HEK293T (cell line): ENCODE results near the gene TNRC6C.
A peak's percentile ranks its signal among the peaks of the same experiment; 100 is the strongest.

Source experiments
- CTCF ChIA-PET: fragments of 350-600 bp; formaldehyde crosslinking; extraction: SDS; loops from one replicate; lab custom pipeline; 2021; ENCODE audit warnings: antibody characterized with exemption, inconsistent platforms; lab: Yijun Ruan, JAX
- POLR2A ChIA-PET: fragments of 350-600 bp; formaldehyde crosslinking; extraction: SDS; loops from one replicate; lab custom pipeline; 2020; ENCODE audit warnings: antibody characterized with exemption, inconsistent platforms; lab: Yijun Ruan, JAX
- DNase-seq: peaks from one replicate; pipeline ENCODE4 v3.0.0; 2012; ENCODE audit warnings: mixed read lengths; ENCODE audit errors: extremely low spot score
- ARNT ChIP-seq: fragments of 450-650 bp; IDR thresholded peaks from 2 replicates; pipeline ENCODE4 v1.6.1; 2017; ENCODE audit warnings: mild to moderate bottlenecking
- BHLHE40 ChIP-seq: fragments of 450-650 bp; IDR thresholded peaks from 2 replicates; pipeline ENCODE4 v1.6.1; 2016; ENCODE audit warnings: mild to moderate bottlenecking, moderate library complexity, borderline replicate concordance
- CTBP1 ChIP-seq: fragments of 450-650 bp; IDR thresholded peaks from 2 replicates; pipeline ENCODE4 v1.6.1; 2016; ENCODE audit warnings: borderline replicate concordance
- ELF4 ChIP-seq: fragments of 450-650 bp; IDR thresholded peaks from 2 replicates; pipeline ENCODE4 v1.6.1; 2017; ENCODE audit warnings: antibody characterized with exemption
- FOXA1 ChIP-seq: fragments of 450-650 bp; IDR thresholded peaks from 2 replicates; pipeline ENCODE4 v1.6.1; 2016; ENCODE audit warnings: mild to moderate bottlenecking
- FOXK2 ChIP-seq: fragments of 450-650 bp; IDR thresholded peaks from 2 replicates; pipeline ENCODE4 v1.6.1; 2016; ENCODE audit warnings: mild to moderate bottlenecking
- FOXM1 ChIP-seq: fragments of 450-650 bp; IDR thresholded peaks from 2 replicates; pipeline ENCODE4 v1.6.1; 2017; ENCODE audit warnings: mild to moderate bottlenecking, borderline replicate concordance
- HDGF ChIP-seq: fragments of 450-650 bp; IDR thresholded peaks from 2 replicates; pipeline ENCODE4 v1.6.1; 2017; ENCODE audit warnings: antibody characterized with exemption, borderline replicate concordance
- L3MBTL2 ChIP-seq: fragments of 450-650 bp; conservative IDR thresholded peaks from 2 replicates; pipeline ENCODE4 v1.6.1; 2016; ENCODE audit warnings: mild to moderate bottlenecking
- LEF1 ChIP-seq: fragments of 450-650 bp; IDR thresholded peaks from 2 replicates; pipeline ENCODE4 v1.6.1; 2017; ENCODE audit warnings: mild to moderate bottlenecking, borderline replicate concordance
- NFRKB ChIP-seq: fragments of 450-650 bp; IDR thresholded peaks from 2 replicates; pipeline ENCODE4 v1.6.1; 2016; ENCODE audit warnings: mild to moderate bottlenecking, moderate library complexity
- PKNOX1 ChIP-seq: fragments of 450-650 bp; IDR thresholded peaks from 2 replicates; pipeline ENCODE4 v1.6.1; 2016
- SP1 ChIP-seq: fragments of 450-650 bp; IDR thresholded peaks from 2 replicates; pipeline ENCODE4 v1.6.1; 2017
- SUZ12 ChIP-seq: fragments of 450-650 bp; IDR thresholded peaks from 2 replicates; pipeline ENCODE4 v1.6.1; 2016; ENCODE audit warnings: mild to moderate bottlenecking
- TARDBP ChIP-seq: fragments of 450-650 bp; IDR thresholded peaks from 2 replicates; pipeline ENCODE4 v1.6.1; 2016
- ZNF384 ChIP-seq: fragments of 450-650 bp; IDR thresholded peaks from 2 replicates; pipeline ENCODE4 v1.6.1; 2016

The TNRC6C gene

DNA sequence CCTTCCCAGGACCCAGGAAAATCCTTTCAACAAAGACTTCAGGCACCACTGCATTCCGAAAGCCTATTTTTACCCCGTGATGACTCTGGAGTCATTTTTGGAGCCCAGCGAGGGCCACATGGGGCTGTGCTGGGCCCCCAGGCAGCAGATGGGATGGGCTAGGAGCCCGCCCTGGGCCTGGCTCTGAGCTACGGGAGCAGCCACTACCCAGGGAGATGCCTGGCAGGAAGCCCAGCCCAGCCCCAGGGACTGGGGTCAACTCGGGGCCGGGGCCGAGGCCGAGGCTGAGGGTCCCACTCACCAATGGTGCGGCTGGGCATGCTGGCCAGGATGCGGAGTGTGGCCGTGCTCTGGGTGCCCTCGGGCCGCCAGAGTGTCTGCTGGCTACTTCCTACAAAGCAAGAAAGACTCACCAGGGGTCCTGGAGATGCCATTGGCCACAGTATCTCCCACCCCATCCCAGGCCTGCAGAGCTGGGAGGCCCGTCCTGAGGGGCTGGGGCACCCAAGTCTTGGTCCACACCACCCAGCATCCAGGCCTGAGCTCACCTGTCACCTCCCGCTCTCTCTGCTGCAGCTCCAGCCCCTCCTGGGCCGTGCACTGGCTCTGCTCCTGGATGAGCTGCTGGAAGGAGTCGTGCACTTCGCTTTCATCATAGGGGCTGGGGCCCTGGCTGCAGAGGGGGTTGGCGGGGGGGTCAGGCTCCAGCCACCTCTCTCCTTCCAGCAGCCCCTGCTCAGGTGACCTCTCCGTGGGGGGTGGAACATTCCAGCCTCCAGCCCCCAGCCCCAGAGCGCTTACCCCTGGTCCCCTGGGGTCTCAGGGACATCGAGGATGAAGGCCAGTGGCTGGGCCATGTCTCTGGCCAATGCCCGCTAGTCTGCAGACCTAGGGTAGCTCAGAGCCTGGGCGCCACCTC, 167.7 kb downstream of the TNRC6C start:
- no peak for DNase-seq
- ChIA-PET CTCF (no interaction called here), POLR2A (interaction anchor here (3.3 kb wide), 1 partner anchor 60 kb away, joined by 18 read pairs; the partner anchor contains the start of genes AFMID and TK1)
- TF ChIP-seq FOXA1: no peak
- no peak for TF ChIP-seq ZNF384
- no peak for TF ChIP-seq SUZ12

GRCh38 chr17:78126895-78127238, 168.4 kb downstream of the TNRC6C start:
- TF ChIP-seq PKNOX1 (no peak), ZNF384 (no peak), HDGF (no peak), SUZ12 (no peak)
- POLR2A ChIA-PET: interaction anchor here (3.3 kb wide), 1 partner anchor 60 kb away, joined by 18 read pairs; the partner anchor contains the start of genes AFMID and TK1
- no peak for DNase-seq
- CTCF ChIA-PET: no interaction called here

DNA sequence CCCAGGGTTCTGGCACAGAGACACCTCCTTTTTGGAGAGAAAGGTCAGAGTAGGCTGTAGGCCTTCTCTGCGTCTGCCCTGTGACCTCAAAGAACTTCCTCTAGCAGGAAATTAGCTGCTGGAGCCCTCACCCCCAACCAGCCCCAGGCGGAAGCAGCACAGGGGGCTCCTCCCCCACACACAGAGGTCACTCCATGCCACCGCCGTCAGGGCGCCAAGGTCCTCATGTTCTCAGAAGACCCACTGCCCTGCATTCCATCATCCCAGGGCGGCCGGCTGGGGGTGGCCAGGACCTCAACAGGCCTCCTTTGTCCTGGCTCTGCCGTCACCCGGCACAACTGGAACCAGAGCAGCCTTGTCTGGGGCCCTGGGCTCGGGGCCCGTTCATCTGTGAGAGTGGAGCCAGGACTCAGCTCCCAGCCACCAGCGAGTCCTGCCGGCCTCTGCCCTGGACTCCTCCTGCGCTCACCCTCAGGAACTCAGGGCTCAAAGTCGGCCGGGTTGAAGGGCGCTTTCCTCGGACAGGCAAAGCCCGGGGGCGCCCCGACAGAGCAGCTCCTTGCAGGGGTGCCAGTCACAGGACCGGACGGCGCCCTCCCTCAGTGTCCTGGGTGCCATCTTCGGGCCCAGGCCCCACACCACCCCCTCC, 168.9 kb downstream of the TNRC6C start:
- ChIA-PET POLR2A (interaction anchor here (1.7 to 3.3 kb wide), 2 partner anchors 15 to 59 kb away, joined by 5 to 18 read pairs; partner anchors contain the start of genes AFMID and TK1), CTCF (interaction anchor here (0.6 to 1.8 kb wide), 4 partner anchors 9 to 123 kb away, joined by 3 to 5 read pairs (median 4); partner anchors contain the start of genes AFMID and TK1)
- DNase-seq: no peak
- TF ChIP-seq HDGF (no peak), CTBP1 (no peak), L3MBTL2 (no peak), ARNT (no peak), SP1 (no peak), NFRKB (no peak)

DNA sequence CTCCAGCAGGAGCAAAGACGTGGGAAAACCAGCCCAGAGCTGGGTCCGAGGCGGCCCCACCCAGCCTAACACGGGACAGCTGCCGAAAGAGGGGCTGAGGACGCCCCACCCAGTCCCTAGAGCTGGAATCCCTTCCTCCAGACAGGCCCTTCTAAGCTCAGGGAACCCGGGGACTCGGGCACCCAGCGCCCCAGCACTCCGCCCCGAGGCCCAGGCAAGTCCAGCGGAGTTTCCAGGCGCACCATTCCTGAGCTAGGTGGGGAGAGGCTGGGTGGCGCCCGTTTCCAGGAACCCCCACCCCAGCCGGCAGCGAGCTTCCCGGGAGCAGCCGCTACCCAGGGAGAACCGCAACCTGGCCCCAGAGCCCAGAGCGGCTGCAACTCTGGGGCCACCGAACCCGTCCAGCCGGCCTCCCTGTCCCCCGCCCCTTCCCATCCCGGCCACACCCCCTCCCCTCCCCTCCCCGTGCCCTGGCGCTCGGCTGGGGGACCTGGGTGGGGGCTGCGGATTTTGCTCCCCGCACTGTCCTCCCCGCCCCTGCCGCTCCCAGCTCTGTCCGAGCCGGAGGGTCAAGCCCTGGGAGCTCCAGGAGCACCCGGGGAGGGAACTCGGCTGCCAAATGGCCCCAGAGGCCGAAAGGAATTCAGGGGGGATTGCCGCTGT, 169.5 kb downstream of the TNRC6C start:
- peak; percentile 31 for DNase-seq

DNA sequence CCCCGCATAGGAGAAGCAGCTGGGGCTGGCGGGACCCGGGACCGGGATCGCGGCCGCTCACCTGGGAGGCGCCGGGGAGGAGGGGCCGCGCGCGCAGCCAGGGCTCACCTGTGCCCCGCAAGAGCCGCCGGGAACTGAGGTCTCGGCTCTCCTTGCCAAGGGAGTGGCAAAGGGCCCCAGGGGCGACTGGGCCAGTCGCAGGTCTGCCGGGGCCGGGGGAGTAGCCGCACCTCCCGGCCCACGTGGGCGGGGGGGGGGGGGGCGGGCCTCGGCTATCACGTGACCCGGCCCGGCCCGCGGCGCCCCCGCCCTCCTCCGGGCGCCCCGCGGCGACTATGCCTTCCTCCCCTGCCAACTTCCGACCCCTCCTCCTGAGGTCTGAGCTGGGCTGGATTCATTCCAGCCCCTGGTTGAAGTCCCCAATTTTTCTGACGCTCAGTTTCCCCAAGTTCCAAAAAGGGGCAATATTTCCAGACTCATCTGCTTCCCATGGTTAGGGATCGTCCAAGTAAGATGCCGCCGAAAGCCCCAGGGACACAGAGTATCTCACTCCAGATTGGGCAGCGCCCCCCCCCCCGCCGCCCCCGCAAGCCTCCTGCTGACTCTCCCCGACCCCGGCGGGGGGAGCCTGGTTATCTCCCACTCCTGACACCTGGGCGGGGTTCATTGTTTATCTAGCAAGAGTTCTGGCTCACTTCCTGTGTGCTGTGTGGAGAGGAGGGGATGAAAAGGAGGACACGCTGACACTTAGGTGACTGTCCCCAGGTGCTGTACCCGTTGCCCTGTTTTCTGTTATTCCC, 170.2 kb downstream of the TNRC6C start, which contains the start of gene TMC6:
Gene TMC6, minus strand, starts transcription at position 205 of the 800 bp plus-strand sequence. CDS start 1,923 bp downstream, outside the sequence.
- POLR2A ChIA-PET: interaction anchor here (0.6 to 3.3 kb wide), 4 partner anchors 10 to 58 kb away, joined by 3 to 18 read pairs (median 4); partner anchors contain the start of genes AFMID and TK1
- peak; percentile 85 for DNase-seq
- CTCF ChIA-PET: interaction anchor here (0.7 to 1.9 kb wide), 5 partner anchors 8 to 77 kb away, joined by 3 to 6 read pairs (median 4); partner anchors contain the start of genes AFMID and TK1
- TF ChIP-seq LEF1: no peak
- no peak for TF ChIP-seq BHLHE40
- TF ChIP-seq FOXK2: no peak
- no peak for TF ChIP-seq FOXA1
- TF ChIP-seq SUZ12: no peak
- no peak for TF ChIP-seq HDGF
- TF ChIP-seq SP1: no peak
- no peak for TF ChIP-seq FOXM1
- no peak for TF ChIP-seq CTBP1
- TF ChIP-seq L3MBTL2: no peak
- TF ChIP-seq TARDBP: no peak
- no peak for TF ChIP-seq NFRKB
- no peak for TF ChIP-seq ARNT
- no peak for TF ChIP-seq ZNF384
- no peak for TF ChIP-seq PKNOX1
- TF ChIP-seq ELF4: no peak

More for the DNA sequence above, 169.5 kb downstream of the TNRC6C start:
- CTCF ChIA-PET: interaction anchor here (0.6 to 1.9 kb wide), 6 partner anchors 9 to 123 kb away, joined by 3 to 6 read pairs (median 4); partner anchors contain the start of genes AFMID and TK1
- POLR2A ChIA-PET: interaction anchor here (0.6 to 3.3 kb wide), 4 partner anchors 9 to 58 kb away, joined by 3 to 18 read pairs (median 4); partner anchors contain the start of genes AFMID and TK1
- TF ChIP-seq ZNF384: no peak
- TF ChIP-seq FOXA1: no peak
- no peak for TF ChIP-seq BHLHE40
